SU-DHL-6 (cell line): ENCODE data around the gene REPS2.

ENCODE experiments used
- H2AFZ ChIP-seq: fragments of 200-600 bp; sonication (generic); 2 replicates; pipeline ENCODE4 v1.6.1; 2014; ENCODE audit warnings: low read depth, mild to moderate bottlenecking, moderate library complexity, mixed read lengths, antibody characterized with exemption, low read length; ENCODE audit not compliant: severe bottlenecking
- H3F3A ChIP-seq: fragments of 200-600 bp; shearing (Covaris generic); 2 replicates; pipeline ENCODE4 v1.6.0; 2016; ENCODE audit warnings: antibody characterized with exemption, mild to moderate bottlenecking; ENCODE audit not compliant: insufficient read depth
- H3K27ac ChIP-seq: fragments of 200-600 bp; sonication (generic); 2 replicates; pipeline ENCODE4 v1.5.1; 2016; ENCODE audit warnings: low read depth, mild to moderate bottlenecking, low read length, moderate library complexity, mixed read lengths
- H3K27me3 ChIP-seq: fragments of 200-600 bp; sonication (generic), shearing (Covaris generic); 2 replicates; pipeline ENCODE4 v1.6.0; 2014; ENCODE audit warnings: mild to moderate bottlenecking, low read length
- H3K36me3 ChIP-seq: fragments of 200-600 bp; sonication (generic); 2 replicates; pipeline ENCODE4 v1.6.1; 2014; ENCODE audit warnings: mild to moderate bottlenecking, low read length, mixed read lengths
- H3K4me2 ChIP-seq: fragments of 300-600, 200-600 bp; shearing (Covaris generic), sonication (generic); 2 replicates; pipeline ENCODE4 v1.6.0; 2014; ENCODE audit warnings: low read length, low read depth, mild to moderate bottlenecking; ENCODE audit not compliant: poor library complexity, severe bottlenecking
- H3K4me3 ChIP-seq: fragments of 200-600 bp; sonication (generic); 2 replicates; pipeline ENCODE4 v1.5.1; 2014; ENCODE audit warnings: antibody characterized with exemption, low read length, mild to moderate bottlenecking, mixed read lengths; ENCODE audit not compliant: insufficient read depth, poor library complexity, severe bottlenecking
- H3K79me2 ChIP-seq: fragments of 200-600 bp; sonication (generic); 2 replicates; pipeline ENCODE4 v1.6.1; 2014; ENCODE audit warnings: mild to moderate bottlenecking, low read length, moderate library complexity; ENCODE audit not compliant: insufficient read depth
- H3K9ac ChIP-seq: fragments of 200-600 bp; sonication (generic); 2 replicates; pipeline ENCODE4 v1.7.0; 2014; ENCODE audit warnings: mild to moderate bottlenecking, low read length
- H3K9me2 ChIP-seq: fragments of 200-600 bp; sonication (generic); replicated peaks from 2 replicates; pipeline ENCODE4 v1.6.1; 2014; ENCODE audit warnings: low read length; ENCODE audit not compliant: insufficient read depth
- H3K9me3 ChIP-seq: fragments of 200-600 bp; sonication (generic); 2 replicates; pipeline ENCODE4 v1.6.1; 2014; ENCODE audit warnings: low read length, mixed read lengths; ENCODE audit not compliant: insufficient read depth
- H4K20me1 ChIP-seq: fragments of 200-600 bp; sonication (generic); 2 replicates; pipeline ENCODE4 v1.6.1; 2014; ENCODE audit warnings: low read depth, mild to moderate bottlenecking, antibody characterized with exemption, low read length, moderate library complexity, mixed read lengths
- EZH2phosphoT487 ChIP-seq: fragments of 200-600 bp; sonication (generic), shearing (Covaris generic); conservative IDR thresholded peaks from 2 replicates; pipeline ENCODE4 v1.6.1; 2018; ENCODE audit warnings: mild to moderate bottlenecking, antibody characterized with exemption, low read length, moderate library complexity, mixed read lengths
- TF ChIP-seq, protein P1 (sequence below): fragments of 200-600 bp; sonication (generic); IDR thresholded peaks from one replicate; pipeline ENCODE4 v1.5.1; 2017; ENCODE audit warnings: antibody characterized with exemption, mild to moderate bottlenecking, low read length, moderate library complexity; ENCODE audit not compliant: insufficient read depth, poor library complexity, severe bottlenecking

REPS2 gene

GRCh38 chrX:16910376-16910775, 36.1 kb upstream of the REPS2 start:
- Histone ChIP-seq H3K9me2 (no peaks in the 10 kb centered on the region), H3K79me2 (no peaks in the 10 kb centered on the region), H3K4me3 (no peak overlapping the region), H3K36me3 (no peaks in the 10 kb centered on the region), H4K20me1 (no peaks in the 10 kb centered on the region), H3K27ac (no peak overlapping the region), H3F3A (no peaks in the 10 kb centered on the region), H3K27me3 (no peaks in the 10 kb centered on the region), H3K4me2 (no peak overlapping the region), H2AFZ (no peak overlapping the region), H3K9me3 (no peaks in the 10 kb centered on the region), H3K9ac (no peak overlapping the region)
- TF ChIP-seq, protein P1, sequence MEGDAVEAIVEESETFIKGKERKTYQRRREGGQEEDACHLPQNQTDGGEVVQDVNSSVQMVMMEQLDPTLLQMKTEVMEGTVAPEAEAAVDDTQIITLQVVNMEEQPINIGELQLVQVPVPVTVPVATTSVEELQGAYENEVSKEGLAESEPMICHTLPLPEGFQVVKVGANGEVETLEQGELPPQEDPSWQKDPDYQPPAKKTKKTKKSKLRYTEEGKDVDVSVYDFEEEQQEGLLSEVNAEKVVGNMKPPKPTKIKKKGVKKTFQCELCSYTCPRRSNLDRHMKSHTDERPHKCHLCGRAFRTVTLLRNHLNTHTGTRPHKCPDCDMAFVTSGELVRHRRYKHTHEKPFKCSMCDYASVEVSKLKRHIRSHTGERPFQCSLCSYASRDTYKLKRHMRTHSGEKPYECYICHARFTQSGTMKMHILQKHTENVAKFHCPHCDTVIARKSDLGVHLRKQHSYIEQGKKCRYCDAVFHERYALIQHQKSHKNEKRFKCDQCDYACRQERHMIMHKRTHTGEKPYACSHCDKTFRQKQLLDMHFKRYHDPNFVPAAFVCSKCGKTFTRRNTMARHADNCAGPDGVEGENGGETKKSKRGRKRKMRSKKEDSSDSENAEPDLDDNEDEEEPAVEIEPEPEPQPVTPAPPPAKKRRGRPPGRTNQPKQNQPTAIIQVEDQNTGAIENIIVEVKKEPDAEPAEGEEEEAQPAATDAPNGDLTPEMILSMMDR = no peak
- no peak for TF ChIP-seq EZH2phosphoT487

- Histone ChIP-seq H2AFZ (no peak overlapping the region), H3K27ac (no peak overlapping the region), H4K20me1 (no peaks in the 10 kb centered on the region), H3F3A (no peaks in the 10 kb centered on the region), H3K9ac (no peak overlapping the region), H3K4me2 (no peak overlapping the region), H3K9me2 (no peaks in the 10 kb centered on the region), H3K9me3 (no peaks in the 10 kb centered on the region), H3K4me3 (no peak overlapping the region), H3K79me2 (no peaks in the 10 kb centered on the region), H3K36me3 (no peaks in the 10 kb centered on the region), H3K27me3 (no peaks in the 10 kb centered on the region)
- TF ChIP-seq, protein P1 = no peak
- no peak for TF ChIP-seq EZH2phosphoT487
Measured at GRCh38 chrX:16914058-16914457, 32.4 kb upstream of the REPS2 start.

- H3K36me3 ChIP-seq = no peaks in the 10 kb centered on the region
- H3K9me3 ChIP-seq = no peaks in the 10 kb centered on the region
- no peak overlapping the region for H2AFZ ChIP-seq
- H3K27me3 ChIP-seq = no peaks in the 10 kb centered on the region
- H3K4me3 ChIP-seq = no peak overlapping the region
- H3K9me2 ChIP-seq = no peaks in the 10 kb centered on the region
- no peak for TF ChIP-seq EZH2phosphoT487
- TF ChIP-seq, protein P1 = no peak
- no peak overlapping the region for H3K4me2 ChIP-seq
- no peaks in the 10 kb centered on the region for H4K20me1 ChIP-seq
- no peaks in the 10 kb centered on the region for H3F3A ChIP-seq
- H3K9ac ChIP-seq = no peak overlapping the region
- H3K79me2 ChIP-seq = no peaks in the 10 kb centered on the region
- H3K27ac ChIP-seq = no peak overlapping the region
Measured at GRCh38 chrX:16916561-16916960, 29.9 kb upstream of the REPS2 start.
